Heart right ventricle (tissue), 16 donors: ENCODE measurements around the gene SRP72. TPM values are rescaled to one million over a fixed set of nuclear protein-coding genes. Genes with fewer than 3 reads are reported as not detected.

ENCODE experiments used
- ATAC-seq, 8 donors: fragments of 200-7000 bp; cut with Tn5 transposase; one replicate each; pipeline ENCODE4 v1.9.1; 2020; ENCODE audit warnings: mild to moderate bottlenecking in 8 of 8, moderate library complexity in 8 of 8, moderate number of reproducible peaks in 1 of 8
- DNase-seq, 2 donors: peaks; one replicate each; pipeline ENCODE4 v3.0.0-alpha.2; 2020
- H3K27ac ChIP-seq, 10 donors: fragments of 200-600 bp; sonication (generic) in 2 of 10; one replicate each; pipeline versions ENCODE4 v1.5.0 to v1.8.0; 2020 to 2022; ENCODE audit warnings: mild to moderate bottlenecking in 3 of 10
- H3K27me3 ChIP-seq, 7 donors: fragments of 200-600 bp; one replicate each; pipeline ENCODE4 v1.8.0; 2021 to 2022; ENCODE audit warnings: mild to moderate bottlenecking in 2 of 7
- H3K36me3 ChIP-seq, 9 donors: fragments of 200-600 bp; sonication (generic) in 1 of 9; one replicate each; pipeline versions ENCODE4 v1.5.0 to v1.8.0; 2020 to 2022; ENCODE audit warnings: mild to moderate bottlenecking in 2 of 9
- H3K4me1 ChIP-seq, 9 donors: fragments of 200-600 bp; sonication (generic) in 1 of 9; one replicate each; pipeline versions ENCODE4 v1.5.0 to v1.8.0; 2020 to 2022; ENCODE audit warnings: mild to moderate bottlenecking in 4 of 9
- H3K4me3 ChIP-seq, 10 donors: fragments of 200-600 bp; sonication (generic) in 2 of 10; one replicate each; pipeline versions ENCODE4 v1.5.0 to v1.8.0; 2020 to 2022; ENCODE audit warnings: mild to moderate bottlenecking in 7 of 10, moderate library complexity in 2 of 10
- H3K9me3 ChIP-seq, 11 donors: fragments of 200-600 bp in 10 of 11; sonication (generic) in 2 of 11; one replicate each; pipeline versions ENCODE4 v1.5.0 to v1.8.0; 2013 to 2022; ENCODE audit warnings: mild to moderate bottlenecking in 2 of 11, control low read depth in 1 of 11, moderate library complexity in 1 of 11
- CTCF ChIP-seq, 9 donors: fragments of 200-600 bp; sonication (generic) in 2 of 9; IDR thresholded peaks; one replicate each; pipeline versions ENCODE4 v1.5.0 to v1.8.0; 2021 to 2022; ENCODE audit warnings: antibody characterized with exemption in 9 of 9, mild to moderate bottlenecking in 5 of 9, moderate library complexity in 1 of 9
- WGBS, 2 donors: extraction: QIAGEN DNeasy Blood & Tissue Kit; methylation state at CpG; one replicate each; pipeline ENCODE4 v1.1.7; 2013; ENCODE audit warnings: inconsistent platforms in 1 of 2; 5-methylcytosine and 5-hydroxymethylcytosine counted together
- intact Hi-C, 10 donors: fragments of 100-400 bp; cut with DNase I; formaldehyde crosslinking; loops; one replicate each; pipeline versions ENCODE4 v1.11.1 to v1.14.2; 2022
- polyA plus RNA-seq, 2 donors: library from polyadenylated mRNA; stranded (reverse); fragments of 200-250 nt; gene quantifications; one replicate each; pipeline ENCODE4 v1.2.3, GENCODE V29; 2013
- total RNA-seq, 10 donors: library from RNA; stranded (reverse); fragmentation: NEBNext Ultra II Directional in 3 of 10; extraction: Animal tissue kit (Norgen Biotek cat#: 25700) in 3 of 10; gene quantifications; one replicate each; pipeline versions ENCODE4 v1.2.1 to v1.2.4, GENCODE V29; 2021 to 2023
- donor health status: Arrhythmogenic right ventricular cardiomyopathy.
- donor health status: ischemic (EF 13 %, LVEDD 7.1; RV severe dilation, severe dysfunction).
- donor health status: healthy with polysubstance abuse.
- donor health status: DM: no; HTN: yes; CAD: no.
- donor health status: DM: no; HTN: no; CAD: no.
- donor health status: ischemic (EF 25% LVEDD 6.9; RV normal size, moderate dysfunction).
- donor health status: ischemic (EF 25% LVEDD 5.7; RV mildly dilated, moderate dysfunction).
- donor health status: healthy.
- donor health status: DM: yes; HTN: yes; CAD: no.
- donor health status: Ischemic cardiomyopathy.
- donor health status: ischemic (EF 35%, LVEDD 5.7; RV mildly dilated, moderate dysfunction).
- donor health status: nonischemic (EF 11% LVEDD 7.7; RV severe dilation, severe dysfunction).
- donor health status: DM: yes; HTN: yes; CAD: no.
- donor health status: PGD.
- donor health status: ischemic (EF 29% LVEDD 5.4; RV normal size, mild dysfunction).
- donor health status: nonischemic (EF 23%, LVEDD 6.1; RV moderate dilation, normal function).

Gene SRP72
- total and polyA plus RNA-seq, 12 donors: 22.8 to 54.5 (median 40.6) TPM

DNA sequence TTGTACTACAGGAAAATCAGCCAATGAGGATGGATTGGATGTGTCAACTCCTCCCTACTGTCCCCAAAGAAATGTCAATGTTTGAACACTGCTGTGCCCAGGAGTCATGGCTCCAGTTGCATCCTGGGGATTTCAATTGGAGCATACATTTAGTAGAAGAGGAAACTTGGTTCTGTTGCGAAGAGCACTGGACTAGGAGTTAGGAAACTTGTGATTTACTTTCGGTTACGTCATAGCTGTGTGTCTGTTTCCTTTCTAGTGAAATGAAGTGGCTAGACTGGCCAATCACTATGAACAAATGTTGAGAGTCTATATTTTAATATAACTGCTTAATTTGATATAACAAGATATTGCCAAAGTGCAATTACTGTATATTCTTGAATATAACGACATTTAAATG lies 73.4 kb downstream of the SRP72 start:
- WGBS, 2 donors: 88 to 94% methylated on average over 4 of the region's 4 CpGs
- DNase-seq (no peak), ATAC-seq (no peak)
- no peaks in the 10 kb centered on the region for H3K9me3 ChIP-seq
- TF ChIP-seq CTCF (IDR thresholded peaks at IDR 0.05): no peak
- no peaks in the 10 kb centered on the region for H3K36me3 ChIP-seq
- peaks cover 0 to 5% (median 0%) of the 10 kb centered on the region in 9 donors for H3K4me1 ChIP-seq
- no peak overlapping the region for H3K27ac ChIP-seq
- H3K27me3 ChIP-seq: peaks cover 0 to 22% (median 0%) of the 10 kb centered on the region in 7 donors
- no peak overlapping the region for H3K4me3 ChIP-seq
- intact Hi-C loops: loop anchor here in 4 of 10 donors (5.0 to 10.0 kb wide), 4 partner anchors 34 to 119 kb away; partner anchors contain the start of gene ARL9 (in 1 of the 4)

- Histone ChIP-seq H3K4me3 (peak overlapping the region in 9 of 10 donors; percentile 18 to 47 (median 43)), H3K27me3 (peaks cover 0 to 18% (median 0%) of the 10 kb centered on the region in 7 donors), H3K36me3 (no peaks in the 10 kb centered on the region), H3K4me1 (peaks cover 0 to 5% (median 0%) of the 10 kb centered on the region in 9 donors), H3K9me3 (no peaks in the 10 kb centered on the region), H3K27ac (no peak overlapping the region)
- ATAC-seq (peak; percentile 96 to 100 (median 99)), DNase-seq (peak; percentile 80 to 88)
- 3% methylated on average over 33 of the region's 33 CpGs for WGBS, 2 donors
- TF ChIP-seq CTCF (IDR thresholded peaks at IDR 0.05): peak; percentile 93 to 100 (median 99)
- intact Hi-C loops: loop anchor here in 6 of 10 donors (2.0 to 10.0 kb wide), 5 partner anchors 37 to 122 kb away; partner anchors contain the start of gene ARL9 (in 1 of the 6)
These were observed 77.2 kb downstream of the SRP72 start for GRCh38 chr4:56544573-56545131.

- ATAC-seq (no peak), DNase-seq (no peak)
- Histone ChIP-seq H3K36me3 (no peaks in the 10 kb centered on the region), H3K27me3 (no peaks in the 10 kb centered on the region), H3K9me3 (peaks cover 0 to 5% (median 0%) of the 10 kb centered on the region in 11 donors), H3K4me3 (no peak overlapping the region), H3K4me1 (no peaks in the 10 kb centered on the region), H3K27ac (no peak overlapping the region)
- intact Hi-C loops: no loop called here
- TF ChIP-seq CTCF (IDR thresholded peaks at IDR 0.05): no peak
- 69 to 75% methylated on average over 8 of the region's 8 CpGs for WGBS, 2 donors
These were observed 83.2 kb downstream of the SRP72 start for GRCh38 chr4:56550642-56551041.

GRCh38 chr4:56551516-56551915 lies 84.1 kb downstream of the SRP72 start:
- Histone ChIP-seq H3K27ac (no peak overlapping the region), H3K36me3 (no peaks in the 10 kb centered on the region), H3K27me3 (peaks cover 0 to 2% (median 0%) of the 10 kb centered on the region in 7 donors), H3K4me3 (no peak overlapping the region), H3K4me1 (no peaks in the 10 kb centered on the region), H3K9me3 (peaks cover 0 to 6% (median 0%) of the 10 kb centered on the region in 11 donors)
- ATAC-seq (no peak), DNase-seq (no peak)
- intact Hi-C loops: no loop called here
- TF ChIP-seq CTCF (IDR thresholded peaks at IDR 0.05): no peak
- 65 to 98% methylated on average over 2 of the region's 2 CpGs for WGBS, 2 donors
